ENCODE data around the gene NFE2L1.
"Not testable (repeated sequence)": the region's sequence is repeated elsewhere in the genome, so short reads cannot be mapped to it uniquely, and the experiment has no call there.

NFE2L1 gene

GRCh38 chr17:48062273-48062672 lies 14.1 kb downstream of the NFE2L1 start:
- no peak overlapping the region for H3K4me3 ChIP-seq (ENCODE audit: low read length)
- H3K27ac ChIP-seq (ENCODE audit: low read length) = no peak overlapping the region
- H3K9me3 ChIP-seq (ENCODE audit: control insufficient read depth, low read depth, low read length) = no peaks in the 10 kb centered on the region
- H3K9ac ChIP-seq (ENCODE audit: low read length) = no peak overlapping the region
- H3K27me3 ChIP-seq (ENCODE audit: control insufficient read depth, insufficient read depth, low read length) = no peaks in the 10 kb centered on the region
- H3K4me1 ChIP-seq (ENCODE audit: control insufficient read depth, low read depth, low read length) = peaks cover 7% of the 10 kb centered on the region
- peaks cover 86% of the 10 kb centered on the region for H3K36me3 ChIP-seq (ENCODE audit: control insufficient read depth, low read depth, low read length)

GRCh38 chr17:48064638-48065037 lies 16.5 kb downstream of the NFE2L1 start:
- Histone ChIP-seq H3K9ac (ENCODE audit: low read length) (no peak overlapping the region), H3K27ac (ENCODE audit: low read length) (no peak overlapping the region), H3K4me1 (ENCODE audit: control insufficient read depth, low read depth, low read length) (peaks cover 7% of the 10 kb centered on the region), H3K36me3 (ENCODE audit: control insufficient read depth, low read depth, low read length) (peaks cover 76% of the 10 kb centered on the region), H3K4me3 (ENCODE audit: low read length) (no peak overlapping the region), H3K27me3 (ENCODE audit: control insufficient read depth, insufficient read depth, low read length) (no peaks in the 10 kb centered on the region), H3K9me3 (ENCODE audit: control insufficient read depth, low read depth, low read length) (no peaks in the 10 kb centered on the region)

GRCh38 chr17:48066192-48066591 lies 18.0 kb downstream of the NFE2L1 start:
- no peaks in the 10 kb centered on the region for H3K9me3 ChIP-seq (ENCODE audit: control insufficient read depth, low read depth, low read length)
- no peaks in the 10 kb centered on the region for H3K27me3 ChIP-seq (ENCODE audit: control insufficient read depth, insufficient read depth, low read length)
- H3K27ac ChIP-seq (ENCODE audit: low read length) = no peak overlapping the region
- H3K4me1 ChIP-seq (ENCODE audit: control insufficient read depth, low read depth, low read length) = peaks cover 7% of the 10 kb centered on the region
- H3K36me3 ChIP-seq (ENCODE audit: control insufficient read depth, low read depth, low read length) = peaks cover 77% of the 10 kb centered on the region
- no peak overlapping the region for H3K9ac ChIP-seq (ENCODE audit: low read length)
- no peak overlapping the region for H3K4me3 ChIP-seq (ENCODE audit: low read length)

GRCh38 chr17:48066656-48067055 lies 18.5 kb downstream of the NFE2L1 start:
- Histone ChIP-seq H3K4me3 (ENCODE audit: low read length) (no peak overlapping the region), H3K4me1 (ENCODE audit: control insufficient read depth, low read depth, low read length) (peaks cover 7% of the 10 kb centered on the region), H3K27me3 (ENCODE audit: control insufficient read depth, insufficient read depth, low read length) (no peaks in the 10 kb centered on the region), H3K9me3 (ENCODE audit: control insufficient read depth, low read depth, low read length) (no peaks in the 10 kb centered on the region), H3K27ac (ENCODE audit: low read length) (no peak overlapping the region), H3K36me3 (ENCODE audit: control insufficient read depth, low read depth, low read length) (peaks cover 78% of the 10 kb centered on the region), H3K9ac (ENCODE audit: low read length) (no peak overlapping the region)

- H3K4me1 ChIP-seq (ENCODE audit: control insufficient read depth, low read depth, low read length) = peaks cover 7% of the 10 kb centered on the region
- H3K9ac ChIP-seq (ENCODE audit: low read length) = no peak overlapping the region
- H3K9me3 ChIP-seq (ENCODE audit: control insufficient read depth, low read depth, low read length) = no peaks in the 10 kb centered on the region
- H3K27ac ChIP-seq (ENCODE audit: low read length) = no peak overlapping the region
- no peak overlapping the region for H3K4me3 ChIP-seq (ENCODE audit: low read length)
- H3K27me3 ChIP-seq (ENCODE audit: control insufficient read depth, insufficient read depth, low read length) = no peaks in the 10 kb centered on the region
- H3K36me3 ChIP-seq (ENCODE audit: control insufficient read depth, low read depth, low read length) = peaks cover 73% of the 10 kb centered on the region
Observed at GRCh38 chr17:48067245-48067644, 19.1 kb downstream of the NFE2L1 start.

GRCh38 chr17:48067808-48068207 lies 19.6 kb downstream of the NFE2L1 start:
- H3K4me3 ChIP-seq (ENCODE audit: low read length) = not testable (repeated sequence)
- H3K36me3 ChIP-seq (ENCODE audit: control insufficient read depth, low read depth, low read length) = peaks cover 68% of the 10 kb centered on the region

GRCh38 chr17:48068491-48068961 lies 20.4 kb downstream of the NFE2L1 start:
- no peaks in the 10 kb centered on the region for H3K9me3 ChIP-seq (ENCODE audit: control insufficient read depth, low read depth, low read length)
- H3K4me3 ChIP-seq (ENCODE audit: low read length) = no peak overlapping the region
- H3K4me1 ChIP-seq (ENCODE audit: control insufficient read depth, low read depth, low read length) = peaks cover 7% of the 10 kb centered on the region
- no peak overlapping the region for H3K9ac ChIP-seq (ENCODE audit: low read length)
- H3K36me3 ChIP-seq (ENCODE audit: control insufficient read depth, low read depth, low read length) = peaks cover 67% of the 10 kb centered on the region
- no peaks in the 10 kb centered on the region for H3K27me3 ChIP-seq (ENCODE audit: control insufficient read depth, insufficient read depth, low read length)
- no peak overlapping the region for H3K27ac ChIP-seq (ENCODE audit: low read length)

More at GRCh38 chr17:48067808-48068207, 19.6 kb downstream of the NFE2L1 start:
- H3K4me1 ChIP-seq (ENCODE audit: control insufficient read depth, low read depth, low read length); H3K9me3 ChIP-seq (ENCODE audit: control insufficient read depth, low read depth, low read length); H3K9ac ChIP-seq (ENCODE audit: low read length); H3K27ac ChIP-seq (ENCODE audit: low read length); H3K27me3 ChIP-seq (ENCODE audit: control insufficient read depth, insufficient read depth, low read length): not testable (repeated sequence)

- Histone ChIP-seq H3K36me3 (ENCODE audit: control insufficient read depth, low read depth, low read length) (peaks cover 70% of the 10 kb centered on the region), H3K27me3 (ENCODE audit: control insufficient read depth, insufficient read depth, low read length) (no peaks in the 10 kb centered on the region), H3K27ac (ENCODE audit: low read length) (no peak overlapping the region), H3K9ac (ENCODE audit: low read length) (no peak overlapping the region), H3K4me1 (ENCODE audit: control insufficient read depth, low read depth, low read length) (peaks cover 7% of the 10 kb centered on the region), H3K9me3 (ENCODE audit: control insufficient read depth, low read depth, low read length) (no peaks in the 10 kb centered on the region), H3K4me3 (ENCODE audit: low read length) (no peak overlapping the region)
Observed at GRCh38 chr17:48070195-48070594, 22.0 kb downstream of the NFE2L1 start.

GRCh38 chr17:48071654-48072053 lies 23.5 kb downstream of the NFE2L1 start:
- Histone ChIP-seq H3K9ac (ENCODE audit: low read length) (no peak overlapping the region), H3K27me3 (ENCODE audit: control insufficient read depth, insufficient read depth, low read length) (no peaks in the 10 kb centered on the region), H3K4me1 (ENCODE audit: control insufficient read depth, low read depth, low read length) (peaks cover under 1% of the 10 kb centered on the region), H3K36me3 (ENCODE audit: control insufficient read depth, low read depth, low read length) (peaks cover 75% of the 10 kb centered on the region), H3K4me3 (ENCODE audit: low read length) (no peak overlapping the region), H3K9me3 (ENCODE audit: control insufficient read depth, low read depth, low read length) (no peaks in the 10 kb centered on the region), H3K27ac (ENCODE audit: low read length) (no peak overlapping the region)

- not testable (repeated sequence) for H3K4me3 ChIP-seq (ENCODE audit: low read length); H3K9ac ChIP-seq (ENCODE audit: low read length); H3K27me3 ChIP-seq (ENCODE audit: control insufficient read depth, insufficient read depth, low read length); H3K27ac ChIP-seq (ENCODE audit: low read length); H3K4me1 ChIP-seq (ENCODE audit: control insufficient read depth, low read depth, low read length); H3K9me3 ChIP-seq (ENCODE audit: control insufficient read depth, low read depth, low read length)
- H3K36me3 ChIP-seq (ENCODE audit: control insufficient read depth, low read depth, low read length) = peaks cover 70% of the 10 kb centered on the region
Observed at GRCh38 chr17:48072811-48073210, 24.7 kb downstream of the NFE2L1 start.

- not testable (repeated sequence) for H3K27me3 ChIP-seq (ENCODE audit: control insufficient read depth, insufficient read depth, low read length); H3K9ac ChIP-seq (ENCODE audit: low read length); H3K4me1 ChIP-seq (ENCODE audit: control insufficient read depth, low read depth, low read length); H3K9me3 ChIP-seq (ENCODE audit: control insufficient read depth, low read depth, low read length); H3K27ac ChIP-seq (ENCODE audit: low read length); H3K4me3 ChIP-seq (ENCODE audit: low read length)
- peaks cover 64% of the 10 kb centered on the region for H3K36me3 ChIP-seq (ENCODE audit: control insufficient read depth, low read depth, low read length)
Observed at GRCh38 chr17:48073566-48074094, 25.5 kb downstream of the NFE2L1 start.

GRCh38 chr17:48074322-48075081 lies 26.3 kb downstream of the NFE2L1 start:
- H3K27me3 ChIP-seq (ENCODE audit: control insufficient read depth, insufficient read depth, low read length) = no peaks in the 10 kb centered on the region
- H3K4me3 ChIP-seq (ENCODE audit: low read length) = no peak overlapping the region
- H3K9me3 ChIP-seq (ENCODE audit: control insufficient read depth, low read depth, low read length) = no peaks in the 10 kb centered on the region
- H3K36me3 ChIP-seq (ENCODE audit: control insufficient read depth, low read depth, low read length) = peaks cover 60% of the 10 kb centered on the region
- H3K27ac ChIP-seq (ENCODE audit: low read length) = no peak overlapping the region
- no peaks in the 10 kb centered on the region for H3K4me1 ChIP-seq (ENCODE audit: control insufficient read depth, low read depth, low read length)
- H3K9ac ChIP-seq (ENCODE audit: low read length) = no peak overlapping the region
